CD4-positive, alpha-beta T cell treated with Interleukin-21 for 1 hour (primary cell): ENCODE data around the gene IGDCC3.
"Not testable (repeated sequence)": the region's sequence is repeated elsewhere in the genome, so short reads cannot be mapped to it uniquely, and the experiment has no call there.

ENCODE experiments used
- DNase-seq: peaks from one replicate; pipeline ENCODE4 v3.0.0-alpha.2; 2020

The IGDCC3 gene

GRCh38 chr15:65368302-65369211, 9.2 kb downstream of the IGDCC3 start:
- no peak for DNase-seq

GRCh38 chr15:65366122-65366892, 11.5 kb downstream of the IGDCC3 start:
- DNase-seq = no peak

DNA sequence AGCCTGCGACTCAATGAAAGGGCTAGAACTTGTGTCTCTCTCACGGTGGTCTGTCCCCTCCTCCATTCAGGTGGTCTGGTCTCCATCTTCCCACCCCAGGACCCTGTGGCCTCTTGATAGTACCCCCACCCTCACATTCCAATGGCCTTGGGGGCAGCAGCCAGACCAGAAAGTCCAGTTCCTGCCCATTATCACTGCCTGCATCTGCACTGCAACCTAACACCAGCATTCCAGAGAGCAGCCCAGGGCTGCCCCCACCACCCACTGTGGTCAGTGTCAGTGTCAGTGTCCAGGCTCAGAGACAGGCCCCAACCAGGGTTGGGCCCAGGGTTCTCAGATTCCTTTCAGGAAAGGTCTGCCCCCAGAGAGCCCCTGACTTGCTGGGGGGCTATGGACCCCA, 12.6 kb downstream of the IGDCC3 start:
- DNase-seq = no peak

DNA sequence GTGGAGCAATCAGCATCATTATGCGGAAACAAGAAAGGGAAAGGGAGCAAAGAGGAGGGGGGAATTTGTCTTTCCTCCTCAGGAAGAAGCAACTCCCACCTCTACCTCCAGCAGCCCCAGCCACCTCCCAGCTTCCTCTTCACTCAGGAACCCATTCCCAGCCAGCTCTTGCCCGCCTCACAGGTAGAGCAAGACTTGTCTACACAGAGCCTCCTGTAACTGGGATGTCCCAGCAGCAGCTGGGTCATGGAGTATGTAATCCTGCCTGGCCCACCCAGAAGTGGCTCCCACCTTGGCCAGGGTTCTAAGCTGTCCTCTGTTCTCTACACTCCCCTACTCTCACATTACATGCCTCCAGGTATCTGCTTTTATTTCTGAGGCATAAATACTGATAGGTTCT, 14.0 kb downstream of the IGDCC3 start:
- no peak for DNase-seq

DNA sequence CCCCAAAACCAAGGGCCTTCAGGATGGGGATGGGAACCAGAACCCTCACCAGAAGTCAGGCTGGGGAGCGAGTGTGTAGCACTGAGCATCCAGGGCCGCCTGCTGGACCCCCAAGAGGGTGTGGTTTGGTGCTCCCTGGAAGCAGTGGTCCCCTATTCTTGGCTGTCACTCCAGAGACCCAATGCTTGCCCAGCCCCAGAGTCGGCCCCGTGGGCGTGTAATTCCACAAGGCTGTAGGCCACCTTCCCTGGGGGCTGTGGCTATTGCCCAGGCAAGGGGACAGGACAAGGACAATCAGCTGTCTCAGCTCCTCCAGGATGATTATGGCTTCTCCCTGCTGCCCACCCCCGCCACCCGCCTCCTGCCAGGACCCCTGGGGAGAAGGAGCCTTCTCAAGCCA, 14.5 kb downstream of the IGDCC3 start:
- no peak for DNase-seq

- DNase-seq = no peak
Measured at GRCh38 chr15:65362491-65362890, 15.3 kb downstream of the IGDCC3 start.

DNA sequence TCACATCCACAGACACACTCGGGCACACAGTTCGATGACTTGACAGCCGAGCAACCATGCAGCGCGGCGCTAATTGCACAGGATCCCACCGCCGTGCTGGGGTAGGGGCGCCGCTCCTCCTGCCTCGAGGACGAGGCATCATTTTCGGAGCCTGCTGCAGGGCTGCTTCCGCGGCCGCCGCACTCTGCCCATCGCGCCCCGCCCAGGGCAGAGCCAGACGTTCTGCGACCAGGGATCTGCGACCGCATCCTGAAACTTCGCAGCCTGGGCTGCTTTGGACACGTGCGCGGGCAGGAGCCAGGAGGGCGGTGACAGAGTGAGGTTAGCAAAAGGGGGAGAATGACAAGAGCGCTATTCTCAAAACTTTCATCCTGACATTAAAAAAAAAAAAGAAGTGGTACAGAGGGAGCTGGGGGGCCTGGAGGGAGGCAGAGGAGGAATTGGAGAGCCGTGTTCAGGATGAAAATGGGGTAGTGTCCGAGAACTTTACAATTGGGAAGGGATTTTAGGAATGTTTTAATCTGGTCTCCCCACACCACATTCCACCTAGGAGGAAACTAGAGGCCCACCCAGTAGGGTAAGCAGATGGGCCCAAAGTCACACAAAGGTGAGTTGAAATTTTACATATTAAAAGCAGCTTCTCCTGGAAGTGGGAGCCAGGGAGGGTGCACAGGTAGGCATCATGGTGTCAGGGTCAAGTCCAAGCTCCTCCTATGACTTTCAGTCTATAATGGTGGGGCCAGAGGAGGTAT, 15.9 kb downstream of the IGDCC3 start:
- DNase-seq = no peak

GRCh38 chr15:65360506-65360905, 17.3 kb downstream of the IGDCC3 start:
- DNase-seq = no peak

DNA sequence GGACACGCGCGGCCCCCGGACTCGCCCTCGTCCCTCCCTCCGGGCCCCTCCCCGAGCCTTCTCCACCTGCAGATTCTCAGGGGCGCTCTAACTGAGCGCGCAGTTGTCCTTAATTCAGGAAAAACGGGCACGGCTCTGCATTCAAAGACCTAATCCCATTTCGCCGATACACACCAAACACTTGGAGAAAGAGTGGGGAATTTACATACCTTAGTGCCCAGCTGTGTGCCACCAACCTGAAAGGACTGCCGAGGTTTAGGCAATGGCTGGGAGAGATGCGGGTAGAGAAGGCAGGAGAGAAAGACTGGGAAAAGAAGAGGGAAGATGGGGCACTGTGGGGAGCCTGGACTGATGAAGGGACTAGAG, 21.8 kb downstream of the IGDCC3 start:
- DNase-seq = no peak

GRCh38 chr15:65355173-65355987, 22.4 kb downstream of the IGDCC3 start:
- DNase-seq = no peak

DNA sequence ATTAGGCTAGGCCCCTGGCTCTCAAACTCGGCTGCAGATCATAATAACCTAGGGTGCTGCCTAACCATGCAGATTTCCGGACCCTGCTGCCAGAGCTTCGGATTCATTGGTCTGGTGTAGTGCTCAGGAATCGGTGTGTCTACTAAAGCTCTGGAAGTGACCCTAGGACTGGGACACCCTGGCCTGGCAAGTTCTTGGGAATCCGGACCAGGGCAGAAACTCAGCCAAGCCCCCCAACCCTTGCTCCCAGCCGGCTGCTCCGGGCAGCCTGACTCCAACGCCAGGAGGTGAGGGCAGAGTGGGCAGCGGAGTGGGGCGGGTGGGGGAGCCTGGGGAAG, 23.0 kb downstream of the IGDCC3 start:
- no peak for DNase-seq

DNA sequence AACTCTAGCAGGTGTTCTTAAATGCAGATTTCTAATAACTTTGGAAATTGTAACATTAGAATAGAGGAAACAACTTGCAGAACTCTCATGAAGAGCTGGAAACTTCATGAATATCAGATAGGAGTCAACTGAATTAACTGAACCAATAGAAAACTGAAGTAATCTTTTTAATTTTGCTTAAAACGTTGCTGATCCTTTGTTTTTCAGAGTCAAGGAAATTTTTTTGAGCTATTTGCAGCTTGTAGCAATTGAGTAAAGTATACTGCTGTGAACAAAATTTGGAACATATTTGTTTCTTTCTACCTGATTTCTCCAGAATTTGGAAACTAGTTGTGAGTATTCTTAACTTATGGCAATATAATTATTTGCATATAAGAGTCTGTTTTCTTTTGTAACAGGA, 25.8 kb downstream of the IGDCC3 start:
- DNase-seq = not testable (repeated sequence)

DNA sequence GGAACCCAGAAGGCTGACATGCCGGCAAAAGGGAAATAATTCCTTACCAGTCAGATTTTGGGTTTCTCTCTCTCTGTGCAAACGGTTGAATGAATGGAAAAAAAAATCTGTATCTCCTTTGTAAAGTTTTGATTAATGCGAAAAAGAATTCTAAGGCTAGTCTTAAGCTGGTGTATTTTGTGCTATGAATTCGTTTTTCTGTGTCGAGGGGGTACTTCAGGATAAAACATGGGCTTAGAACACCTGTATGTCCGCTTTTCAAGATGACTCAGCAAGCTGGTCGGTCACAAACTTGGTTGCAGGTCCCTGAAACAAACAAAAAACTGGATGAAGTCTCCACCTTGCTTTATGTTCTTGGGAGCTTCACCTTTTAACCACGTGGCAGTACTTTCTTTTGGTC, 28.5 kb downstream of the IGDCC3 start:
- no peak for DNase-seq

DNA sequence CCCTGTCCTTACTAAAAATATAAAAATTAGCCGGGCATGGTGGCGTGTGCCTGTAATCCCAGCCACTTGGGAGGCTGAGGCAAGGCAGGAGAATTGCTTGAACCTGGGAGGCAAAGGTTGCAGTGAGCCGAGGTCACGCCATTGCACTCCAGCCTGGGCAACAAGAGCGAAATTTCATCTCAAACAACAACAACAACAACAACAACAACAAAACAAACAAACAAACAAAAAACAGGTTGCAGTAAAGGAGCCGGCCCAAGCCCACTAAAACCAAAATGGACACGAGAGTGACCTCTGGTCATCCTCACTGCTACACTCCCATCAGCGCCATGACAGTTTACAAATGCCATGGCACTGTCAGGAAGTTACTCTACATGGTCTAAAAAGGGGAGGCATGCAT, 30.0 kb downstream of the IGDCC3 start:
- DNase-seq = not testable (repeated sequence)

DNA sequence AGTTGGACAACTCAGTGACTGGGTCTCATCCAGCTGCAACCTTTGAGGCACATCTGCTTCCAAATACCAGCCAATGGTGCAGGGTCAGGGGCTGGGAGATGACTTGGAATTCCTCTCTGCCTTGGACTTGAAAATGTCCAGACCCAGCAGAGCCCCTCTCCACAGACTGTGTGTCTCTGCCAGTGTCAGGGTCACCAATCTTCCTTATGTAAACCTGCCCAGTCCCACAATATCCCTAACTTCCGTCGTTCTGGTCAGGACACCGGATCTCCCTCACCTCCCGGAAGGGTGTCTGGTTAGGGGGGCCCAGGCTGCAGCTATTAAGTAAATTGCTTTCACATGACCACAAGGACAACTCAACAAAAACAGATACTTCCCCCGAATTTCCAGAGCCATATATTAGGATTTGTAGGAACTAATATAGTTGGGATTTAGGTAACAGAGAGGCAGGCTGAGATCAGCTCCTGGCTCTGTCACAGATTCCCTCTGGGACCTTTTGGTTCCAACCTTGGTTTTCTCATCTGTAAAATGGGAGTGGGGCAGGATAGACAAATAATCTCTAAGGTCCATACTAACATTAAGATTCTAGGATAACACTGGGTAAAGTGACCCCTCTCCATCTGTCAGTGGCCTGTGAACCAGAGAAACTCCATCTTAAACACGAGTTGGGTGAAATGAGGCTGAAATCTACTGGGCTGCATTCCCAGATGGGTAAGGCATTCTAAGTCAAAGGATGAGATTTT, 30.8 kb downstream of the IGDCC3 start:
- DNase-seq = no peak

DNA sequence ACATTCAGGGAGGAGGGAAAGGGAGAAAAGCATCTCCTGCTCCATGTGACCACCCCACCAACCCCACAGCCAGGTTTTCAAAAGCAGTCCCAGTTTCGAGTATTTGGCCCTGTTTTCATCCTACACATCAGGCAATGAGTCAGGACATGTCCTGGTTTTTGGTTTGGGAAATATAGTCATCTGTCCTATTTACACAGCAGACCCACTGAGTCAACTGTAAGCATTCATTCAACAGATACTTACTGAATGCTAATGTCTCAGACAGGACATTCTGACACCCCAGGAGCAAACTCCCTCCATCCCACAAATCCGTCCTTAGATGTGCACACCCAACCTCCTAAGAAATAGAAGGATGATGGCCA, 32.9 kb downstream of the IGDCC3 start:
- DNase-seq = no peak

GRCh38 chr15:65344214-65344913, 33.4 kb downstream of the IGDCC3 start:
- no peak for DNase-seq

DNA sequence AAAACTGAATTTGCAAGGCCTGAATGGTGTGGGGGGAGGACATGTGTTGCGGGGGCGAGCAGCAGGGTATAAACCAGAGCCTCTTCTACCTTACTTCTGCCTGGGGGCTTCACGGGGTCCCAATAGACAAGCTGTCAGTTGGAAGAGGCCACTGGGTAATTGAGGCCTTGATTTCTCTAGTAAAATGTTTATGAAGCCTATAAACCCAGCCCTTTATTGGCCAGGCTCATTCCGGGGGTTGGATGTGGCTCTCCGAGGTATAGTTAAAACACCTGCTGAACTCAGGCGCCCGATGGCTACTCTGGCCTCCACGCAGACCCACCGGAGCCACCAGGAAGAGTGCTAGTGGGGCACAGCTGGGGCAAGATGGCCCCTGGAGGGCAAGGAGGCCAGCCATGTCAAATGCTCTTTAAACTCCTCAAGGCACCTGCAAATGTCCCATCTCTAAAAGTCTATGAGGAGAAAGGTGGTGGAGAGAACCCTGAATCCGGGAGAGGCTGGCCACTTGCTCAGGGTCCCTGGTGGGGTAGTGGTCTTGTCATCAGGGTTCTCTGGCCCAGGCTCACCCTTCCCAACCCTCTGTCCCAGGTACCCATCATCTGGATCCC, 34.3 kb downstream of the IGDCC3 start:
- DNase-seq = no peak

DNA sequence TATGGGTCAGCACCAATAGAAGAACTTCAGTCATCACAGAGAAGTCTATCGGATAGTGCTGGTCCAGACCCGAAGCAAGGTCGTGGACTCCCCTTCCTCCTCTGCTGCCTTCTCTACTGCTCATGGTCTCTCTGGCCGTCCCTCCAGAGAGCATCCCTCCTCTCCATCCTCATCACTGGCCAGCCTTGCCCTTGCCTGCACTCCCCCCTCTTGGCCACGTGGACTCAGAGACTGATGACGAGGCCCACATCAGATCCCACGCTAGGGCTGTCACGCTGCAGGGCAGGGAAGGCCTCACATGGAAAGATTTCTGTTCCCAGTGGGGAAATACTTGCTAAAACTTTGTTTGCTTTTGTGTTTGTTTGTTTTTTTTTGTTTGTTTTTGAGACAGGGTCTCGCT, 35.3 kb downstream of the IGDCC3 start:
- no peak for DNase-seq

DNA sequence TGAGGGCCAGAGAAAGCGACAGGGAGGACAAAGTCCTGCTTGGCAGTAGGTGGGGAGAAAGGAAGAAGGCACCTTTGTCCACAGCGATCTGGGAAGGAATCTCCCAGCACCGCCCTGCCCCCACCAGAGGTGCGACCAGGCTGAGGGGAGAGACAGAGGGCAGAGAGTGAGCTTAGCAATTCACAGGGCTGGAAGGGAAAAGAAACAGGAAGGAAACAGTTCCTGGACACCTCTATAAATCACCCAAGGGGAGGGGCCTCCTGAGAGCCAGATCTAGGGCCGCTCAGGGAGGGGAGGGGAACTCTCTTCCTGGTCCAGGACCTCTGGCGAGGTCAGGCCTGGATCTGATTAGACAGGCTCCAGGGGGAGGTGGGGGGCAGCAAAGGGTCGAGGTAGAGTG, 37.9 kb downstream of the IGDCC3 start:
- DNase-seq = no peak

- no peak for DNase-seq
Measured at GRCh38 chr15:65339416-65339815, 38.4 kb downstream of the IGDCC3 start.
